Neural crest cell (in vitro differentiated cells): ENCODE data around the gene TMEM164. TPM values are rescaled to one million over a fixed set of nuclear protein-coding genes. Genes with fewer than 3 reads are reported as not detected.
A peak's percentile ranks its signal among the peaks of the same experiment; 100 is the strongest.

Experiments used
- DNase-seq: peaks from one replicate; pipeline ENCODE4 v3.0.0; 2021; ENCODE audit warnings: low read depth, mixed read lengths, low spot score
- H3K27ac Mint-ChIP-seq: one replicate; pipeline ENCODE4 v1.8.0; 2021; ENCODE audit warnings: mild to moderate bottlenecking, mixed read lengths; ENCODE audit not compliant: unreplicated experiment
- H3K27me3 Mint-ChIP-seq: 2 replicates; pipeline ENCODE4 v1.8.0; 2021; ENCODE audit warnings: low read depth, mild to moderate bottlenecking, mixed read lengths
- H3K36me3 Mint-ChIP-seq: 2 replicates; pipeline ENCODE4 v1.8.0; 2021; ENCODE audit warnings: low read depth, mild to moderate bottlenecking, mixed read lengths
- H3K4me1 Mint-ChIP-seq: 2 replicates; pipeline ENCODE4 v1.8.0; 2021; ENCODE audit warnings: mixed read lengths
- H3K4me3 Mint-ChIP-seq: one replicate; pipeline ENCODE4 v1.8.0; 2021; ENCODE audit warnings: mild to moderate bottlenecking, mixed read lengths
- H3K9me3 Mint-ChIP-seq: 2 replicates; pipeline ENCODE4 v1.8.0; 2021; ENCODE audit warnings: mixed read lengths
- total RNA-seq: library from RNA; stranded (reverse); gene quantifications from 2 replicates; pipeline ENCODE4 v1.2.1, GENCODE V29; 2021
- TF ChIP-seq, protein P1 (sequence below): fragments of 200-600 bp; sonication (generic); conservative IDR thresholded peaks from 2 replicates; pipeline ENCODE4 v1.5.0; 2021; ENCODE audit warnings: antibody characterized with exemption, mild to moderate bottlenecking

The TMEM164 gene
- total RNA-seq, 1 donor from 2014 or later: 90.2 TPM

DNA sequence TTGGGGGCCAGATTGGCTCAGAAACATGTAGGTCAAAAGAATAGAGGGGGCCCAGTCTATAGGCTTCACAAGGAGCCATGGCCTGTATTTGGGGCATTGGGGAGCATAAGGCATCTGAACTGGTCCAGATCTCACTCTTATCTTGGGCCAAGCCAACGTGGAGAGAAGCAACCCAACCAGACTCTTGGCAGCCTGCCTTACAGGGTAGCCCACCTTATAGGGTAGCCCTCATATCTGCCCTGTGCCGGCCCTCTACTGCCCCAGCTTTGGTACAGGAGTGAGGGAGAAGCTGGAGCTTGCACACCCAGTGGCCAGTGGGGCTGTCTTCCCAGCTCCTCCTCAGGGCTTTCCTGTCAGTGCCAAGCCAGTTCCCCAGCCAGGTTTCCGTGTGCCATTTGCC is 172.8 kb downstream of the TMEM164 start:
- H3K4me3 Mint-ChIP-seq: no peak overlapping the region
- no peaks in the 10 kb centered on the region for H3K27me3 Mint-ChIP-seq
- H3K27ac Mint-ChIP-seq: no peak overlapping the region
- no peaks in the 10 kb centered on the region for H3K9me3 Mint-ChIP-seq
- DNase-seq: no peak
- TF ChIP-seq, protein P1, sequence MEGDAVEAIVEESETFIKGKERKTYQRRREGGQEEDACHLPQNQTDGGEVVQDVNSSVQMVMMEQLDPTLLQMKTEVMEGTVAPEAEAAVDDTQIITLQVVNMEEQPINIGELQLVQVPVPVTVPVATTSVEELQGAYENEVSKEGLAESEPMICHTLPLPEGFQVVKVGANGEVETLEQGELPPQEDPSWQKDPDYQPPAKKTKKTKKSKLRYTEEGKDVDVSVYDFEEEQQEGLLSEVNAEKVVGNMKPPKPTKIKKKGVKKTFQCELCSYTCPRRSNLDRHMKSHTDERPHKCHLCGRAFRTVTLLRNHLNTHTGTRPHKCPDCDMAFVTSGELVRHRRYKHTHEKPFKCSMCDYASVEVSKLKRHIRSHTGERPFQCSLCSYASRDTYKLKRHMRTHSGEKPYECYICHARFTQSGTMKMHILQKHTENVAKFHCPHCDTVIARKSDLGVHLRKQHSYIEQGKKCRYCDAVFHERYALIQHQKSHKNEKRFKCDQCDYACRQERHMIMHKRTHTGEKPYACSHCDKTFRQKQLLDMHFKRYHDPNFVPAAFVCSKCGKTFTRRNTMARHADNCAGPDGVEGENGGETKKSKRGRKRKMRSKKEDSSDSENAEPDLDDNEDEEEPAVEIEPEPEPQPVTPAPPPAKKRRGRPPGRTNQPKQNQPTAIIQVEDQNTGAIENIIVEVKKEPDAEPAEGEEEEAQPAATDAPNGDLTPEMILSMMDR: no peak
- H3K4me1 Mint-ChIP-seq: no peaks in the 10 kb centered on the region
- peaks cover 23% of the 10 kb centered on the region for H3K36me3 Mint-ChIP-seq

DNA sequence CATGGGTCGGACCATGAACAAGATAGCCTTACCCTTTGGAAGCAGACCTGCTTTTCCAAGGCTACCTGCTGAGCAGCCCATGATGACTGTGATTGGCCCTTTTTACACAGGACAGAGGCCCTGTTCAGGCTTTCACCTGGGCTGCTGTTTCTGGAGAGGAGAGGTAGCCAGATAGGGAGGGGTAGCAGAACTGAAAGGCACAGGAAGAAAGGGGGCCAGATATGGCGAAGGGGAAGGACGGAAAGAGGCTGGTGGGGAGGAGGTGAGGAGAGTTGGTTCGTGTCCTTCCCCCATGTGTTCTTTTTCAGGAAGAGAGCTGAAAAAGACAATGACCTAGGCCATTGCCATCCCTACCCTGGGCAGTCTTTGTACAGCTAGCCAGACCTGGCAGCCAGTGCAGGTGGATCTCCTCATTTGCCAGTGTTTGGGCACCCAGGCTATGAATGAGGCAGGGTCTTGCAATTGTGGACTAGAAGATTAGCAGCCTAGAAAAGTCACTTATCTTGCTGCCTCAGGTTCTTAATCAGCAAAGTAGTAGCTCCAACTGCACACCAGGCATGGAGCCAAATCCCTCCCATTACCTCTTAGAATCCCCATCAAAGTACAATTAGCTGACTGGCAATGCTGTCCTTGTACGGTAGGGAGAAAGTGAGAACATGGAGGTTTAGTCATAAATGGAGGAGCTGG is 175.4 kb downstream of the TMEM164 start:
- Mint-ChIP-seq H3K9me3 (no peaks in the 10 kb centered on the region), H3K27me3 (no peaks in the 10 kb centered on the region), H3K4me3 (no peak overlapping the region), H3K4me1 (no peaks in the 10 kb centered on the region), H3K27ac (no peak overlapping the region), H3K36me3 (peaks cover 18% of the 10 kb centered on the region)
- no peak for DNase-seq
- TF ChIP-seq, protein P1: no peak

DNA sequence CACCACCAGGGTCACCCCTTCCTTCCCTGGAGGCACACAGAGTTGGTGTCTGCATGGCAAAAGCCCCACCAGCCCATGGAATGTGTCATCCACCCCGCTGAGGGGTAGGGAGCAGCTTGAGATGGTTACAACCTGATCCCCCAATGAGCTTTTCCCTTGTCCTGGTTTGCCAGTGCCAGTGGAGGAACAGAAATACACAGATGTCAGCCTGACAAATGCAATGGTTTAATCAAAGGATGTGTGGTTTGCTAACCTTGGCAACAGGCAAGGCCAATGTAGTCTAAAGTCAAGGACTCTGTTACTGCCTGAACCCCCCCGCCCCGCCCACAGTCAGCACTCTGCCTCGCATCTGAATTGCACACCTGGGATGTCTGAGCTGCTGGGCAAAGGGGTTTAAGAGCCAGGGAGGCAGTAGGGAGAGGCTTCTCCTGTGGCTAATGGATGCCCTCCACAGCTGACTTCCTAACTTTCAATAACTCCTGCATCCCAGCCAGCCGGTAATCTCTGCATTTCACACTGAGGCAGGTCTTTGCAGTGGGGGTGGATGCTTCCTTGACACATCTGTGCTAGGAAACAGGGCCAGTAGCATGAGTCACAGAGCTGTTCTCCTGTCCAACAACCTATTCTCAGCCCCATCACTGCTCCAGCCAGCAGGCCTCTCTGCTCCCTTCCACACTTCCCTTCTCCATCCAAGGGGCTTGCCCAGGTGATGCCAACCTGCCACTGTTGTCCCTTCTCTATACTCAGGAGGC is 177.4 kb downstream of the TMEM164 start:
- no peak overlapping the region for H3K27ac Mint-ChIP-seq
- TF ChIP-seq, protein P1: no peak

DNA sequence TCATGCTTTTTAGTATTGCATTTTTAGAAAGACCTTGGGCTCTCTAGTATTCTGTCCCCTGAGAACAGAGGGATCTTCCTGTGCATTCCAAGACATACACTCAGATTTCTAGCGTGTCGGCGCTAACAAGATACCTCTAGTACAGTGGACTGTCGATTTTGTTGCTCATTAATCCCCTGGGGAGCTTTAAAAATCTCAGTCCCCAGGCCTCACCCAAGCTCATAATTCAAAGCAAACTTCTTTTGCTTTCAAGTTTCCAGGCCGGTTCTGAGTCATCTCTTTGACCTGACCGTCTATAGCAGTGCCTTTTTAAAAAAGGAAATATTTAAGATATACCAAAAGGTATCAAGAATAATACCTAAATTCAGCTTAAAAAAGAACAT is 178.0 kb downstream of the TMEM164 start:
- Mint-ChIP-seq H3K36me3 (peaks cover 21% of the 10 kb centered on the region), H3K27me3 (no peaks in the 10 kb centered on the region), H3K27ac (no peak overlapping the region), H3K4me3 (no peak overlapping the region), H3K4me1 (no peaks in the 10 kb centered on the region), H3K9me3 (peaks cover 7% of the 10 kb centered on the region)
- TF ChIP-seq, protein P1: no peak
- no peak for DNase-seq

More for the DNA sequence above, 177.4 kb downstream of the TMEM164 start:
- H3K9me3 Mint-ChIP-seq: peaks cover 3% of the 10 kb centered on the region
- no peaks in the 10 kb centered on the region for H3K27me3 Mint-ChIP-seq
- DNase-seq: no peak
- H3K4me3 Mint-ChIP-seq: no peak overlapping the region
- H3K4me1 Mint-ChIP-seq: no peaks in the 10 kb centered on the region
- peaks cover 19% of the 10 kb centered on the region for H3K36me3 Mint-ChIP-seq

DNA sequence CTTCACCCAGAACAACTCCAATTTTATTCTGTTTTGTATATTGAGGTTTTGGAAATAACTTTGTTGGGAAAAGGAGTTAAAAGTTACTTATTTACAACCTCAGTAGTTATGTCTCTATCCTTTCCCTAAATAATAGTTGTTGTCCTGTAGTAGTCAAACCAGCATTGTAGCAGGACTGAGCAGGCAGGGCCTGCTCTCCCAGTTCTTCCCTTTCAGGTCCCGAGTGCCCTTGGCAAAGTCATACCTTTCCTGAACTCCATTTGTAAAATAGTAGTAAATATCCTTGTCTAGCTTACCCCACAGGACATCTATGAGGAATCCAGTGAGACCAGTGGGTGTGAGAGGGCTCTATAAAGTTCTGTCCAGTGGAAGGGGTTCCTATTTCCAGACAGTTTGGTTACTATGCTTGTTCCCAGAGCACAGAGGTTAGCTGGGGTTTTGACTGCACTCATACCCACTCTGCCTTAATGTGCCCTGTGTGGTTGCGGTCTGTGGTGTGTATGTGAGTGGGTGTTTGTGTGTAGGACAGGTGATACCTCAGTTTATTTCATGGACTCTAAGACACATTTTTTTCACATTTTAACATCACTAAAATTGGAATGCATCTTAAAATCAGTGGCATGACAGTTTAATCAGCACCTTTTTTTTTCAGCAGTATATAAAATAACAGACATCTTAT is 178.7 kb downstream of the TMEM164 start:
- TF ChIP-seq, protein P1: no peak
- peak overlapping the region; percentile 11 for H3K27ac Mint-ChIP-seq
- peaks cover 22% of the 10 kb centered on the region for H3K36me3 Mint-ChIP-seq
- H3K27me3 Mint-ChIP-seq: no peaks in the 10 kb centered on the region
- peaks cover 11% of the 10 kb centered on the region for H3K9me3 Mint-ChIP-seq
- DNase-seq: no peak
- H3K4me3 Mint-ChIP-seq: no peak overlapping the region
- H3K4me1 Mint-ChIP-seq: no peaks in the 10 kb centered on the region
